ENCODE measurements around the gene APLP2.

- TF ChIP-seq CTCF (conservative IDR thresholded peaks at IDR 0.05; ENCODE audit: low read depth, low read length) = no peak
- TF ChIP-seq EZH2 (IDR thresholded peaks at IDR 0.05; ENCODE audit: low read length, unreplicated experiment) = no peak
- TF ChIP-seq EZH2phosphoT487 (IDR thresholded peaks at IDR 0.05; ENCODE audit: borderline replicate concordance, low read length) = no peak
Observed at GRCh38 chr11:130088919-130089673, 19.4 kb downstream of the APLP2 start.
